Measurements from ENCODE around the gene DPM3. TPM values are rescaled to one million over a fixed set of nuclear protein-coding genes. Genes with fewer than 3 reads are reported as not detected.
"Not testable (repeated sequence)": the region's sequence is repeated elsewhere in the genome, so short reads cannot be mapped to it uniquely, and the experiment has no call there.

DPM3 gene
- total RNA-seq, 6 donors from 2014 or later = 25.1 to 112 (median 67.5) TPM; not detected in 1

GRCh38 chr1:155168456-155169210 is 28.3 kb upstream of the DPM3 start:
- Histone ChIP-seq H3K9me3 (no peaks in the 10 kb centered on the region), H3K4me1 (peaks cover 32 to 36% (median 34%) of the 10 kb centered on the region in 4 donors), H3K27ac (no peak overlapping the region), H3K36me3 (peaks cover 0 to 25% (median 14%) of the 10 kb centered on the region in 4 donors), H3K4me3 (no peak overlapping the region), H3K27me3 (peaks cover 0 to 2% (median 0%) of the 10 kb centered on the region in 4 donors)
- DNase-seq (no peak), ATAC-seq (ENCODE audit: low FRiP score in 2 of 2) (no peak)
- no peak for TF ChIP-seq POLR2AphosphoS5 (IDR thresholded peaks at IDR 0.05)
- 89 to 92% methylated on average over 10 of the region's 10 CpGs for WGBS, 2 donors

DNA sequence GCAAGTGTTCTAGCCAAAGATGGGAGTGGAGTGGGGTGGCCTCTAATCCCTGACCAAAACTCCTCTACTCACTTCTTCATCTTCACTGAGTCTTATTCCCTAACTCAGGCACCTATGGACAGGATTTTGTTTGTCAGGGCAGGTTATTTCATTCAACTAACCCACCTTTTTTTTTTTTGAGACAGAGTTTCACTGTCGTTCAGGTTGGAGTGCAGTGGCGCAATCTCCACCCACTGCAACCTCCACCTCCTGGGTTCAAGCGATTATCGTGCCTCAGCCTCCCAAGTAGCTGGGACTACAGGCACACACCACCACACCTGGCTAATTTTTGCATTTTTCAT is 27.7 kb upstream of the DPM3 start:
- Histone ChIP-seq H3K36me3 (peaks cover 0 to 25% (median 14%) of the 10 kb centered on the region in 4 donors), H3K4me1 (peaks cover 27 to 32% (median 29%) of the 10 kb centered on the region in 4 donors)
- H3K9me3 ChIP-seq; H3K4me3 ChIP-seq; H3K27ac ChIP-seq; DNase-seq; H3K27me3 ChIP-seq; ATAC-seq (ENCODE audit: low FRiP score in 2 of 2): not testable (repeated sequence)
- WGBS, 2 donors = 34 to 47% methylated on average over 4 of the region's 4 CpGs

- peak overlapping the region; percentile 43 to 87 (median 66) for H3K27ac ChIP-seq
- H3K36me3 ChIP-seq = peaks cover 0 to 25% (median 14%) of the 10 kb centered on the region in 4 donors
- TF ChIP-seq POLR2A (IDR thresholded peaks at IDR 0.05) (no peak), CTCF (IDR thresholded peaks at IDR 0.05) (peak; percentile 86 to 94 (median 90))
- H3K9me3 ChIP-seq = no peaks in the 10 kb centered on the region
- peaks cover 24 to 32% (median 26%) of the 10 kb centered on the region in 4 donors for H3K4me1 ChIP-seq
- no peaks in the 10 kb centered on the region for H3K27me3 ChIP-seq
- DNase-seq (peak; percentile 50 to 93), ATAC-seq (ENCODE audit: low FRiP score in 2 of 2) (peak; percentile 89 to 91)
- 7% methylated on average over 9 to 25 of the region's 28 CpGs for WGBS, 2 donors
- H3K4me3 ChIP-seq = peak overlapping the region in 2 of 4 donors; percentile 12 to 19
These were observed 27.1 kb upstream of the DPM3 start for GRCh38 chr1:155167166-155168104.

DNA sequence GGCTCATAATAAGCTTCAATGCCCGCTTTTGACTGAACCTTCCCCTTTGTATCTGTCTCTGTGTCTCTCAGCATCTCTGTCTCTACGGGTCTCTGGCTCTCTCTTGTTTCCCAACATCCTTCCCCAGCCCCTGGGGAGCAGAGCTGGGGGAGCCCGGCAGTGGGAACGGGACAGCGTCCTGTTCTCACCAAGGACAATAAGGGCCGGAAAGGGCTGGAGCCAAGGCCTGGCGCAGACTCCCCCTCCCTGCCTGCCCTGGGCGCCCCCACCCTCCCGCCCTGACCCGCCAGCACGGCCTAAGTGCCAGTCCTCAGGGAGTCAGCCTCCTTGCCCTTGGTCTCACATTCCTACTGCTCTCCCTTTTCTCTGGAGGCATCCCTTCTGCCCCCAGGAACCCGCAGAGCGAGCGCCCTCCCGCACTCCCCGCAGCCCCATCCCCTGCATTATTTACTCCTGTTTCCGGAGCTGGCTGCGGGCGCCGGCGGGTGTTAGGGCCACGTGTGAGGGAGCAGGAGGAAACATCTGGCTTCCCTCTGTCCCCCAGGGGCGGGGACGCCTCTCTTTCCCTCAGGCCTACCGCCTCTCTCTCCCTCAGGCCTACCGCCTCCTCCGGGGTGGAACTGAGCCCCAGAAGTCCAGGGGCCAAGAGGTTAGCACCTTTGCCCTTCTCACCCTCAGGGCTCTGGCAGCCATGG is 26.3 kb upstream of the DPM3 start:
- H3K9me3 ChIP-seq = no peaks in the 10 kb centered on the region
- no peaks in the 10 kb centered on the region for H3K27me3 ChIP-seq
- peaks cover 0 to 25% (median 14%) of the 10 kb centered on the region in 4 donors for H3K36me3 ChIP-seq
- ATAC-seq (ENCODE audit: low FRiP score in 2 of 2) = peak; percentile 48 to 64
- peaks cover 18 to 26% (median 21%) of the 10 kb centered on the region in 4 donors for H3K4me1 ChIP-seq
- DNase-seq = peak in 1 of 2 donors; percentile 86
- H3K27ac ChIP-seq = peak overlapping the region; percentile 43 to 87 (median 66)
- 19 to 22% methylated on average over 22 to 24 of the region's 27 CpGs for WGBS, 2 donors
- H3K4me3 ChIP-seq = peak overlapping the region in 1 of 4 donors; percentile 19
- TF ChIP-seq POLR2A (IDR thresholded peaks at IDR 0.05) = no peak
- peak; percentile 27 to 60 for TF ChIP-seq POLR2AphosphoS5 (IDR thresholded peaks at IDR 0.05)
- TF ChIP-seq CTCF (IDR thresholded peaks at IDR 0.05) = no peak
- TF ChIP-seq EP300 (IDR thresholded peaks at IDR 0.05) = no peak

DNA sequence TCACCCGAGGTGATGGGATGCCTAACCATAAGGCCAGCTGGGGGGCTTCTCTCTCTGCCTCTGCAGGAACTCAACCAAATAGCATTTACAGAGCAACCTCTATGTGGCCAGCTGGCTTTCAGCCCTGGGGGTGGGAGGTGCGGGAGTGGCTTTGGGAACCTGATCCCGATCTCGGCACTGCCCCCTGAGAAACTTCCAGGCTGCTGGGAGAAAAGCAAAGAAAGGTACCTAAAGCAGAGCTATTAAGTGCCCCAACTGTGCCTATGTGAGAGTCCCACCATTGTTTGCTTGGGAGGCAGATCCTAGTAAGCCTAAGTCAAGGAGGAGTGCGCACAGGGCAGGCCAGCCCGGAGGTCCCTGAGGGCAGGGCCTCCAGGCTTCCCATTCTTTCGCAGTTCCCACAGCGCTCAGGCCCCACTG is 25.7 kb upstream of the DPM3 start:
- ATAC-seq (ENCODE audit: low FRiP score in 2 of 2) = peak in 1 of 2 donors; percentile 2
- no peaks in the 10 kb centered on the region for H3K27me3 ChIP-seq
- WGBS, 2 donors = 56 to 62% methylated on average over 6 to 8 of the region's 8 CpGs
- peaks cover 18 to 26% (median 21%) of the 10 kb centered on the region in 4 donors for H3K4me1 ChIP-seq
- H3K36me3 ChIP-seq = peaks cover 0 to 25% (median 14%) of the 10 kb centered on the region in 4 donors
- H3K9me3 ChIP-seq = no peaks in the 10 kb centered on the region
- H3K27ac ChIP-seq = peak overlapping the region; percentile 43 to 87 (median 66)
- DNase-seq = no peak
- no peak overlapping the region for H3K4me3 ChIP-seq
- no peak for TF ChIP-seq POLR2AphosphoS5 (IDR thresholded peaks at IDR 0.05)
- no peak for TF ChIP-seq POLR2A (IDR thresholded peaks at IDR 0.05)
- no peak for TF ChIP-seq EP300 (IDR thresholded peaks at IDR 0.05)
- TF ChIP-seq CTCF (IDR thresholded peaks at IDR 0.05) = no peak

GRCh38 chr1:155164625-155165024 is 24.3 kb upstream of the DPM3 start:
- not testable (repeated sequence) for H3K27me3 ChIP-seq; H3K27ac ChIP-seq; DNase-seq; H3K4me3 ChIP-seq; H3K9me3 ChIP-seq; ATAC-seq (ENCODE audit: low FRiP score in 2 of 2)
- 94 to 98% methylated on average over 11 of the region's 11 CpGs for WGBS, 2 donors
- Histone ChIP-seq H3K4me1 (peaks cover 18 to 26% (median 21%) of the 10 kb centered on the region in 4 donors), H3K36me3 (peaks cover 0 to 11% (median 11%) of the 10 kb centered on the region in 4 donors)

GRCh38 chr1:155163785-155164184 is 23.5 kb upstream of the DPM3 start:
- not testable (repeated sequence) for H3K9me3 ChIP-seq
- WGBS, 2 donors = 98% methylated on average over 4 of the region's 4 CpGs

DNA sequence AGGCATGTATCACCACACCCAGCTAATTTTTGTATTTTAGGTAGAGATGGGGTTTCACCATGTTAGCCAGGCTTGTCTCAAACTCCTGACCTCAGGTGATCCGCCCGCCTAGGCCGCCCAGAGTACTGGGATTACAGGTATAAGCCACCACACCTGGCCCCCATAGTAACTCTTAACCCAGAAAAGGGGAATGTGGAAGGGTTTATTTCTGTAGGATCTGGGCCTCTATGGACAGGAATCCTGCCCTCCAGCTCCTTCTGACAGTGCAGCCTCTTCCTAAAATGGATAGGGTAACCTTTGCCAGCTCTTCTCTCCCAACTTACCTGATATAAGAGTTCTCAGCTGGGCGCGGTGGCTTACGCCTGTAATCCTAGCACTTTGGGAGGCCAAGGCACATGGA is 22.3 kb upstream of the DPM3 start:
- not testable (repeated sequence) for ATAC-seq (ENCODE audit: low FRiP score in 2 of 2); H3K4me3 ChIP-seq; H3K27ac ChIP-seq; DNase-seq; H3K27me3 ChIP-seq; H3K9me3 ChIP-seq; H3K36me3 ChIP-seq
- peaks cover 16 to 21% (median 17%) of the 10 kb centered on the region in 4 donors for H3K4me1 ChIP-seq
- 95 to 100% methylated on average over 6 of the region's 6 CpGs for WGBS, 2 donors

More at GRCh38 chr1:155163785-155164184, 23.5 kb upstream of the DPM3 start:
- H3K4me1 ChIP-seq = peaks cover 18 to 26% (median 21%) of the 10 kb centered on the region in 4 donors
- DNase-seq; H3K4me3 ChIP-seq; H3K27ac ChIP-seq; H3K27me3 ChIP-seq; H3K36me3 ChIP-seq; ATAC-seq (ENCODE audit: low FRiP score in 2 of 2): not testable (repeated sequence)
